Activated T-cell treated with anti-CD3 and anti-CD28 coated beads for 4 hours (primary cell): ENCODE measurements around the gene REG3G.
"Not testable (repeated sequence)": the region's sequence is repeated elsewhere in the genome, so short reads cannot be mapped to it uniquely, and the experiment has no call there.

Experiments used
- DNase-seq: peaks from one replicate; pipeline ENCODE4 v3.0.0-alpha.2; 2020

REG3G gene

GRCh38 chr2:79026061-79026460, 559 bp downstream of the REG3G start:
- DNase-seq = no peak

GRCh38 chr2:79039944-79040343, 14.4 kb downstream of the REG3G start:
- DNase-seq = no peak

GRCh38 chr2:79041032-79041448, 15.5 kb downstream of the REG3G start:
- no peak for DNase-seq

GRCh38 chr2:79053486-79053885, 28.0 kb downstream of the REG3G start:
- not testable (repeated sequence) for DNase-seq

- DNase-seq = not testable (repeated sequence)
Observed at GRCh38 chr2:79054769-79055168, 29.3 kb downstream of the REG3G start.

- DNase-seq = no peak
Observed at GRCh38 chr2:79065201-79065600, 39.7 kb downstream of the REG3G start.

- no peak for DNase-seq
Observed at GRCh38 chr2:79071078-79071477, 45.6 kb downstream of the REG3G start.
